Keratinocyte (primary cell): ENCODE results near the gene IL15. TPM values are rescaled to one million over a fixed set of nuclear protein-coding genes. Genes with fewer than 3 reads are reported as not detected.
"Not testable (repeated sequence)": the region's sequence is repeated elsewhere in the genome, so short reads cannot be mapped to it uniquely, and the experiment has no call there.

ENCODE experiments used
- DNase-seq: peaks from one replicate; pipeline ENCODE4 v3.0.0-alpha.2; 2011; ENCODE audit warnings: low read depth, missing footprints, low spot score
- FAIRE-seq: peaks from 2 replicates; lab custom pipeline; 2011; peaks lifted over from hg19 to GRCh38; lab: Jason Lieb, UNC
- H2AFZ ChIP-seq: 2 replicates; pipeline ENCODE4 v1.6.0; 2012; ENCODE audit warnings: low read length, control low read depth, inconsistent platforms; ENCODE audit not compliant: control insufficient read depth
- H3K27ac ChIP-seq: 2 replicates; pipeline ENCODE4 v1.5.1; 2011; ENCODE audit warnings: low read length; ENCODE audit not compliant: control insufficient read depth, insufficient read depth
- H3K27me3 ChIP-seq: 3 replicates; pipeline ENCODE4 v1.6.0; 2011; ENCODE audit warnings: low read length; ENCODE audit not compliant: control insufficient read depth, insufficient read depth; ENCODE audit errors: extremely low read depth
- H3K36me3 ChIP-seq, 2 experiments: 2 replicates in 1 of 2; 3 replicates in 1 of 2; pipeline ENCODE4 v1.5.1; 2011; ENCODE audit warnings: low read length in 2 of 2, mild to moderate bottlenecking in 1 of 2; ENCODE audit not compliant: control insufficient read depth in 2 of 2, insufficient read depth in 2 of 2; ENCODE audit errors: extremely low read depth in 1 of 2
- H3K4me1 ChIP-seq: 3 replicates; pipeline ENCODE4 v1.5.1; 2011; ENCODE audit warnings: low read length; ENCODE audit not compliant: control insufficient read depth, insufficient read depth; ENCODE audit errors: extremely low read depth
- H3K4me2 ChIP-seq: 3 replicates; pipeline ENCODE4 v1.6.0; 2011; ENCODE audit warnings: low read depth, low read length; ENCODE audit not compliant: control insufficient read depth, insufficient read depth; ENCODE audit errors: extremely low read depth
- H3K4me3 ChIP-seq, 3 experiments: fragments of 200-600 bp in 1 of 3; sonication (generic) in 1 of 3; 2 replicates in 2 of 3; 3 replicates in 1 of 3; pipeline ENCODE4 v1.5.1; 2011 to 2016; ENCODE audit warnings: low read length in 3 of 3, mild to moderate bottlenecking in 3 of 3, control low read depth in 2 of 3, inconsistent platforms in 1 of 3, low read depth in 1 of 3, mixed read lengths in 1 of 3, mixed run types in 1 of 3, moderate library complexity in 1 of 3; ENCODE audit not compliant: control insufficient read depth in 2 of 3, insufficient read depth in 2 of 3; ENCODE audit errors: extremely low read depth in 1 of 3
- H3K79me2 ChIP-seq: 2 replicates; pipeline ENCODE4 v1.6.0; 2012; ENCODE audit warnings: low read length; ENCODE audit not compliant: control insufficient read depth, insufficient read depth
- H3K9ac ChIP-seq: 3 replicates; pipeline ENCODE4 v1.6.0; 2011; ENCODE audit warnings: low read length; ENCODE audit not compliant: control insufficient read depth, insufficient read depth; ENCODE audit errors: extremely low read depth
- H3K9me1 ChIP-seq: 3 replicates; pipeline ENCODE4 v1.6.0; 2011; ENCODE audit warnings: low read length; ENCODE audit not compliant: control insufficient read depth, insufficient read depth; ENCODE audit errors: extremely low read depth
- H3K9me3 ChIP-seq: 2 replicates; pipeline ENCODE4 v1.5.1; 2012; ENCODE audit warnings: low read depth, low read length; ENCODE audit not compliant: control insufficient read depth
- H4K20me1 ChIP-seq: 3 replicates; pipeline ENCODE4 v1.6.0; 2011; ENCODE audit warnings: low read length; ENCODE audit not compliant: control insufficient read depth, insufficient read depth; ENCODE audit errors: extremely low read depth
- CTCF ChIP-seq, 3 experiments: IDR thresholded peaks in 1 of 3; conservative IDR thresholded peaks in 1 of 3; optimal IDR thresholded peaks in 1 of 3; 2 replicates in 2 of 3; 3 replicates in 1 of 3; pipeline versions ENCODE3 to v1.5.1; 2011; ENCODE audit warnings: low read length in 3 of 3, mild to moderate bottlenecking in 3 of 3, moderate library complexity in 2 of 3, control low read depth in 1 of 3, inconsistent platforms in 1 of 3; ENCODE audit not compliant: insufficient read depth in 2 of 3; ENCODE audit errors: extremely low read depth in 1 of 3
- EZH2 ChIP-seq: IDR thresholded peaks from one replicate; pipeline ENCODE4 v1.6.1; 2012; ENCODE audit warnings: inconsistent platforms, mild to moderate bottlenecking, low read length, moderate library complexity
- dilution Hi-C: fragments of 300-500 bp; cut with MboI; formaldehyde crosslinking; loops from one replicate; pipeline ENCODE4 v1.7.0; 2020; ENCODE audit warnings: low sequenced_read_pairs; ENCODE audit not compliant: extremely low pct_ligation_motif_present
- polyA plus RNA-seq, 5 experiments: library from polyadenylated mRNA; depleted of rRNA in 3 of 5; stranded (reverse) in 3 of 5; stranded (forward) in 1 of 5; unstranded in 1 of 5; fragments of >200 nt; gene quantifications; 1 replicate in 1 of 5; 2 replicates in 3 of 5; 3 replicates in 1 of 5; pipeline versions ENCODE4 v1.2.1 to v1.2.3, GENCODE V29; 2011 to 2012; ENCODE audit warnings: missing spikeins in 2 of 5, low read depth in 1 of 5, low replicate concordance in 1 of 5

The IL15 gene
- polyA plus RNA-seq, 1 donor (not counting 4 experiments of a cell fraction or from before 2014, with no cell fraction given): 1.4 TPM

GRCh38 chr4:141610365-141610764 lies 26.0 kb upstream of the IL15 start:
- no peak overlapping the region for H3K27ac ChIP-seq
- DNase-seq (no peak), FAIRE-seq (no peak)
- H3K4me2 ChIP-seq: no peak overlapping the region
- no peaks in the 10 kb centered on the region for H3K27me3 ChIP-seq
- no peaks in the 10 kb centered on the region for H3K9me3 ChIP-seq
- TF ChIP-seq EZH2: no peak
- TF ChIP-seq CTCF (optimal IDR thresholded peaks at IDR 0.05 in 1 of 3, IDR thresholded peaks at IDR 0.05 in 1 of 3, conservative IDR thresholded peaks at IDR 0.05 in 1 of 3; ENCODE audit: extremely low read depth in 1 of 3, insufficient read depth in 2 of 3, low read length in 3 of 3): no peak
- no peaks in the 10 kb centered on the region for H4K20me1 ChIP-seq
- H3K4me1 ChIP-seq: no peaks in the 10 kb centered on the region
- H3K9me1 ChIP-seq: no peaks in the 10 kb centered on the region
- H3K4me3 ChIP-seq: no peak overlapping the region
- dilution Hi-C loops: no loop called here
- H3K79me2 ChIP-seq: no peaks in the 10 kb centered on the region
- no peaks in the 10 kb centered on the region for H3K36me3 ChIP-seq
- no peak overlapping the region for H2AFZ ChIP-seq
- H3K9ac ChIP-seq: no peak overlapping the region

GRCh38 chr4:141614878-141615586 lies 21.4 kb upstream of the IL15 start:
- TF ChIP-seq EZH2: no peak
- no peak for TF ChIP-seq CTCF (optimal IDR thresholded peaks at IDR 0.05 in 1 of 3, IDR thresholded peaks at IDR 0.05 in 1 of 3, conservative IDR thresholded peaks at IDR 0.05 in 1 of 3; ENCODE audit: extremely low read depth in 1 of 3, insufficient read depth in 2 of 3, low read length in 3 of 3)
- FAIRE-seq (no peak), DNase-seq (no peak)
- no peaks in the 10 kb centered on the region for H3K79me2 ChIP-seq
- no peak overlapping the region for H2AFZ ChIP-seq
- H3K36me3 ChIP-seq: no peaks in the 10 kb centered on the region
- H3K9me1 ChIP-seq: no peaks in the 10 kb centered on the region
- H3K27ac ChIP-seq: no peak overlapping the region
- no peak overlapping the region for H3K4me2 ChIP-seq
- dilution Hi-C loops: no loop called here
- H3K4me3 ChIP-seq: no peak overlapping the region
- no peaks in the 10 kb centered on the region for H3K9me3 ChIP-seq
- no peaks in the 10 kb centered on the region for H4K20me1 ChIP-seq
- no peaks in the 10 kb centered on the region for H3K4me1 ChIP-seq
- no peak overlapping the region for H3K9ac ChIP-seq
- no peaks in the 10 kb centered on the region for H3K27me3 ChIP-seq

- H3K4me2 ChIP-seq, H3K9me3 ChIP-seq, H3K4me1 ChIP-seq, H3K4me3 ChIP-seq, H3K36me3 ChIP-seq, H3K79me2 ChIP-seq, DNase-seq, H3K9me1 ChIP-seq, H3K27ac ChIP-seq, H2AFZ ChIP-seq, H3K27me3 ChIP-seq, FAIRE-seq, dilution Hi-C loops, H4K20me1 ChIP-seq, H3K9ac ChIP-seq: not testable (repeated sequence)
Measured at GRCh38 chr4:141615587-141615918, 20.8 kb upstream of the IL15 start.
